ENCODE results near the gene CACNA2D2. TPM values are rescaled to one million over a fixed set of nuclear protein-coding genes. Genes with fewer than 3 reads are reported as not detected.

CACNA2D2 gene
- total RNA-seq, 1 donor from 2014 or later: 0.40 TPM

DNA sequence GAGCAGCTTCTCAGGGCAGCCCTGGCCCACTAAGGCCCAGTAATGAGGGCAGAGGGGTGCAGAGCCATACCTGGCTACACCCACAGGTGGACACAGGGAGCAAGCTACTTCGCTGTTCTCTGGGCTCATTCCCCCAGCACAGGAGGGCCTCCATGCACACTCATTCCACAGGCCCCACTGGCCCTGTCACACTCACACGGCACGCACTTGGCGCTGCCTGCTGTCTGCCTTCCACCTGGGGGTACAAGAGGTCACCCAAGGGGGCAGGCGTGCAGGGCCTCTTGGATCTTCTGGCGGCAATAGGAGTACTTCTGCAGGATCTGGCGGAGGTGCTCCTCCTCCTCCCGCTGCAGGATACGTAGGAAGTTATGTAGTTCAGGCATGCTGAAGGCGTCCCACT lies 173.1 kb downstream of the CACNA2D2 start:
- H3K4me3 Mint-ChIP-seq (ENCODE audit: unreplicated experiment): no peak overlapping the region
- H3K27ac Mint-ChIP-seq (ENCODE audit: unreplicated experiment): no peak overlapping the region
- H3K9me3 Mint-ChIP-seq (ENCODE audit: low read depth): no peaks in the 10 kb centered on the region
- TF ChIP-seq, protein P1, sequence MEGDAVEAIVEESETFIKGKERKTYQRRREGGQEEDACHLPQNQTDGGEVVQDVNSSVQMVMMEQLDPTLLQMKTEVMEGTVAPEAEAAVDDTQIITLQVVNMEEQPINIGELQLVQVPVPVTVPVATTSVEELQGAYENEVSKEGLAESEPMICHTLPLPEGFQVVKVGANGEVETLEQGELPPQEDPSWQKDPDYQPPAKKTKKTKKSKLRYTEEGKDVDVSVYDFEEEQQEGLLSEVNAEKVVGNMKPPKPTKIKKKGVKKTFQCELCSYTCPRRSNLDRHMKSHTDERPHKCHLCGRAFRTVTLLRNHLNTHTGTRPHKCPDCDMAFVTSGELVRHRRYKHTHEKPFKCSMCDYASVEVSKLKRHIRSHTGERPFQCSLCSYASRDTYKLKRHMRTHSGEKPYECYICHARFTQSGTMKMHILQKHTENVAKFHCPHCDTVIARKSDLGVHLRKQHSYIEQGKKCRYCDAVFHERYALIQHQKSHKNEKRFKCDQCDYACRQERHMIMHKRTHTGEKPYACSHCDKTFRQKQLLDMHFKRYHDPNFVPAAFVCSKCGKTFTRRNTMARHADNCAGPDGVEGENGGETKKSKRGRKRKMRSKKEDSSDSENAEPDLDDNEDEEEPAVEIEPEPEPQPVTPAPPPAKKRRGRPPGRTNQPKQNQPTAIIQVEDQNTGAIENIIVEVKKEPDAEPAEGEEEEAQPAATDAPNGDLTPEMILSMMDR (IDR thresholded peaks at IDR 0.05): no peak
- DNase-seq (ENCODE audit: low spot score): no peak
- H3K4me1 Mint-ChIP-seq (ENCODE audit: low read depth): peaks cover 36% of the 10 kb centered on the region
- peaks cover 4% of the 10 kb centered on the region for H3K36me3 Mint-ChIP-seq (ENCODE audit: low read depth)
- no peaks in the 10 kb centered on the region for H3K27me3 Mint-ChIP-seq (ENCODE audit: low read depth)

DNA sequence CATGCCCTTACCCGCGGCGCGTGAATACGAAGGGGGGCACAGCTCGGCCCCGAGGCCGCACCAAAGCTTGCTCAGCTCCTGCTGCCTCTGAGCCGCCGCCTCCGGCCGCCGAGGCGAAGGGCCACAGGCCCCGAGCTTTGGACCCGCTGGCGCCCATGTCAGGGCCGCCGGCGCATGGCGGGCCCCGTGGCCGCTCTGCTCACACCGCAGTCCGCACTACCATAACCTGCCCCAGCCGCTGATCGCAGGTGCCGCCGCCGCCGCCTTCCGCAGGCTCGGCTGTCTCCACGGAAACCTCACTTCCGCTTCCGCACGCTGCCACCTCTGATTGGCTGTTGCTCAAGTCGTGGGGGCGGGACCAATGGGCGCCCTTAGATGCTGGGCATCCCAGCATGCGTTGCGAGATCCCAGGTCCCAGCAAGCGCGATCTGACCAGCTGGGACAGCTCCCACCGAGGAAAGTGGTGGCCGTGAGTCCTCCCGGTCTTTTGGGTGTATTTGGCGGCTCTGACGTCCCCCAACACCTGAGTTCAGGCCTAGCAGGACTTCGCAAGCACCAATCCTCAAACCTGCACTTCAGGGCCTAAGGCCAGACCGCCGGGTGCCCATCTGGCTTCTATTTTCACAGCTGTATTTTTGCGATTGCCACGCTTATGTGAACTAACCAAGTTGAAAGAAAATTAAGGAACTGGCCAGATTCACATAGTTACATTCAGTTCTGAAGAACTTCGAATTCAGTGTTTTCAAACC lies 175.3 kb downstream of the CACNA2D2 start, which contains the start of gene TUSC2:
TSS of gene TUSC2 (minus strand) at position 281 of the 749 bp plus-strand sequence. CDS start at position 157, 124 bp downstream.
- H3K27me3 Mint-ChIP-seq (ENCODE audit: low read depth): no peaks in the 10 kb centered on the region
- H3K27ac Mint-ChIP-seq (ENCODE audit: unreplicated experiment): peak within 1 kb of the TSS; percentile 93
- no peak for DNase-seq (ENCODE audit: low spot score)
- H3K9me3 Mint-ChIP-seq (ENCODE audit: low read depth): no peaks in the 10 kb centered on the region
- H3K4me3 Mint-ChIP-seq (ENCODE audit: unreplicated experiment): peak within 1 kb of the TSS; percentile 86
- H3K36me3 Mint-ChIP-seq (ENCODE audit: low read depth): peaks cover 4% of the 10 kb centered on the region
- TF ChIP-seq, protein P1 (IDR thresholded peaks at IDR 0.05): no peak
- peaks cover 22% of the 10 kb centered on the region for H3K4me1 Mint-ChIP-seq (ENCODE audit: low read depth)

- Mint-ChIP-seq H3K9me3 (ENCODE audit: low read depth) (no peaks in the 10 kb centered on the region), H3K36me3 (ENCODE audit: low read depth) (peaks cover 3% of the 10 kb centered on the region), H3K27me3 (ENCODE audit: low read depth) (no peaks in the 10 kb centered on the region), H3K4me1 (ENCODE audit: low read depth) (peaks cover 30% of the 10 kb centered on the region), H3K27ac (ENCODE audit: unreplicated experiment) (peak overlapping the region; percentile 36), H3K4me3 (ENCODE audit: unreplicated experiment) (peak overlapping the region; percentile 86)
- TF ChIP-seq, protein P1 (IDR thresholded peaks at IDR 0.05): no peak
- no peak for DNase-seq (ENCODE audit: low spot score)
These were observed 176.3 kb downstream of the CACNA2D2 start for GRCh38 chr3:50327129-50327528.

DNA sequence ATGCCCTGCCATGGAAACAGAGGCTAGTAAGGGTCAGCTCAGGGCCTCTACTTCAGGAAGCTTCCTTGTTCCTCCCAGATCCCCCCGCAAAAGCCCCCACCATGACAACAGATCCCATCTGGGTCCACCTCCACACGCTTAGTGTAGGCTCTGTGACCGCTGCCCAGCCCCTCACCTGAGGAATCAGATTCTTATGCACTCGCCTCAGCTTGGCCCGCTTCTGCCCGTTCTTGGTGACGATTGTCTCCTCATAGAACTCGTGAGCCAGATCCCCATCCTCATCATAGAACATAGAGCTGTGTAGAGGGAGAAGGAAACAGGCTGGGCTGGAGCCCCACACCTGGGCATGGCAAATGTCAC lies 177.3 kb downstream of the CACNA2D2 start:
- Mint-ChIP-seq H3K36me3 (ENCODE audit: low read depth) (peaks cover 3% of the 10 kb centered on the region), H3K27me3 (ENCODE audit: low read depth) (no peaks in the 10 kb centered on the region), H3K9me3 (ENCODE audit: low read depth) (no peaks in the 10 kb centered on the region), H3K4me1 (ENCODE audit: low read depth) (peaks cover 30% of the 10 kb centered on the region), H3K4me3 (ENCODE audit: unreplicated experiment) (no peak overlapping the region), H3K27ac (ENCODE audit: unreplicated experiment) (no peak overlapping the region)
- no peak for DNase-seq (ENCODE audit: low spot score)
- TF ChIP-seq, protein P1 (IDR thresholded peaks at IDR 0.05): no peak

DNA sequence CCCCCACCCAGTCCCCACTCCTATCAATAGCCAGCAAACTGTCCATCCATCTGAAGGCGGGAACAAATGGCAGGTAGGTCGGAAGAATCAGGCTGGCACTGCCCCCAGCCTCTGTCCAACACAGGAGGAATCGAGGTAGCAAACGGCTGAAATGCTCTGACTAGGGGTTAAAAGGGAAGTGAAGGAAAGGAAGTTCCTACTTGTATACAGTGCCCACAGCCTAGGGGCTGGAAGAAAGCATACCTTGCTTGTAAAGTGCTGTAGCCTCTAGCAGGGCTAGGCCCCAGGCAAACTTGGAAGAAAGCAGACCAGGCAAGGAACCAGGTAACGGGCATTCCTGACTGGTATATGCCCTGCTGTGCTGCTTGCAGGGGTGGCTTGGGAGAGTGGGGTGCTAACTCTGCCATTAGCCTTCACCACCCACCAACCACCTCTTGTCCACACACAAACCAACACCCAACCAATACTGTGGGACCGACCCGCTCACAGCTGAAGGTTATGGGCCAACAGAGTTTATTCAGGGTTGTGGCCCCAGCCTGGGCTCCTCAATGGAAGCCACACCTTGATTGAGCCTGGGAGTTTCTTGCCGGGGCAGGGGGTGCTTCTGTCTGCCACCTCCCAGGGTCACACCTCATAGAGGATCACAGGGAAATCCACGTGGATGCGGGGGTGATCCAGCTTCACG lies 177.8 kb downstream of the CACNA2D2 start:
- Mint-ChIP-seq H3K27me3 (ENCODE audit: low read depth) (no peaks in the 10 kb centered on the region), H3K36me3 (ENCODE audit: low read depth) (peaks cover 2% of the 10 kb centered on the region), H3K4me3 (ENCODE audit: unreplicated experiment) (no peak overlapping the region), H3K4me1 (ENCODE audit: low read depth) (peaks cover 31% of the 10 kb centered on the region), H3K9me3 (ENCODE audit: low read depth) (no peaks in the 10 kb centered on the region), H3K27ac (ENCODE audit: unreplicated experiment) (no peak overlapping the region)
- TF ChIP-seq, protein P1 (IDR thresholded peaks at IDR 0.05): no peak
- no peak for DNase-seq (ENCODE audit: low spot score)

Measured in chondrocyte (in vitro differentiated cells).